ENCODE data around the gene LRRTM3.

DNA sequence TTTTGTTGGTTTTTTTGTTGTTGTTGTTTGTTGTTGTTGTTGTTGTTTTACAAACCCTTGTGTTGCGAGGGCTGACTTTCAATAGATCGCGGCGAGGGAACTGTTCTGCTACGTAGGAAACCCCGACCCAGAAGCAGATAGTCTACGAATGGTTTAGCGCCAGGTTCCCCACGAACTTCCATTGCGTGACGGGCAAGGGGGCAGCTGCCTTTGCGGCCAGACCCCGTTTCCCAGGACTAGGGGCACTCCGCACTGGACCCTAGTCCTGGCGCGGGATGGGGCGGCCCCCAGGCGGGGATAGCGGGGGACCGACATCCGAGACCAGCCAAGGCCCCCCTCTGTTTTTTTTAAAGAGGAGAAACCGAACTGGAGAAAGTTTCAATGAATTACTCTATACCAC is 119.6 kb downstream of the LRRTM3 start:
- no peak for TF ChIP-seq YY1 (IDR thresholded peaks at IDR 0.05; ENCODE audit: insufficient read depth, insufficient read length)
- no peak for TF ChIP-seq ZNF274 (IDR thresholded peaks at IDR 0.05; ENCODE audit: low read depth, low read length)
